MM.1S (cell line): ENCODE results near the gene PRSS27.

Experiments
- EZH2 ChIP-seq: fragments of 300-600 bp; sonication (generic); optimal IDR thresholded peaks from 2 replicates; pipeline ENCODE3; 2017; ENCODE audit warnings: low read depth, mild to moderate bottlenecking, antibody characterized with exemption, low read length, mixed read lengths
- EZH2phosphoT487 ChIP-seq: fragments of 300-600 bp; sonication (generic); IDR thresholded peaks from 2 replicates; pipeline ENCODE4 v1.6.1; 2018; ENCODE audit warnings: antibody characterized with exemption, low read length
- TF ChIP-seq, protein P1 (sequence below): fragments of 300-600 bp; sonication (generic); IDR thresholded peaks from 2 replicates; pipeline ENCODE4 v1.5.1; 2016; ENCODE audit warnings: antibody characterized with exemption, low read length, mixed read lengths

DNA sequence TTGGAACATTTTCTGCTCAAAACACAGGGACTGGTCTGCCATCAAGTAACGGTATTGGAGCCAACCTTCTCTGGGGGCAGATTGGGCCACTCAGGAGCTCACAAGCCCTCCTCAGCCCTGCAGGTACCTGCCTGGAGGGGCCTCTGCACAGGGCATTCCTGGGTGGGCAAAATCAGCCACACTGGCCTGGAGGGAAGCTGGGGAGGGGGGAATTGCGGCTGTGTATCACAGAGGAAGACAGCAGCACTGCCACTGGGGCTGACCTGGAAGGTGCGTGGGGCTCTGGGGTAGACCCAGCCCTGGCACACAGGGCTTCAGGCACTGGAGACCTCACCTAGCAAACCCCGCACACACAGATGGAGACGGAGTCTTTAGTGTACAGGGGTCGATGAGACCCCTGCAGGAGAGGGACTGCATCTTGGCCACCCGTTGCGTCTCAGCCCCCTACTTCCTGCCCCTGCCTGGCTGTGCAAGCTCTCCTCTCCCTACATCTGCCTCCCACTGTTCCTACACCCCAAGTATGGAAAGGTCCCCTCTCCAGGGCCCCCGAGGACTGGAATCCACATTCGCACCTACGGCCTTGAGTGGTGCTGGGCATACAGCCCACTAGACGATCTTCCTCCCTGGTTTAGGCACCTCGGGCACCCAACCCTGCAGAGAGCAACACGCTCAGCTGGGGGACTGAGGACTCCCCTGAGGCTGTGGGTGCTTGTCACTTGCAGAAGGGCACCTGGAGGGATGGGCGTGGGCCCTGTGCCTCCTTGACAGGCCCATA is 25.3 kb upstream of the PRSS27 start:
- TF ChIP-seq EZH2: no peak
- TF ChIP-seq, protein P1, sequence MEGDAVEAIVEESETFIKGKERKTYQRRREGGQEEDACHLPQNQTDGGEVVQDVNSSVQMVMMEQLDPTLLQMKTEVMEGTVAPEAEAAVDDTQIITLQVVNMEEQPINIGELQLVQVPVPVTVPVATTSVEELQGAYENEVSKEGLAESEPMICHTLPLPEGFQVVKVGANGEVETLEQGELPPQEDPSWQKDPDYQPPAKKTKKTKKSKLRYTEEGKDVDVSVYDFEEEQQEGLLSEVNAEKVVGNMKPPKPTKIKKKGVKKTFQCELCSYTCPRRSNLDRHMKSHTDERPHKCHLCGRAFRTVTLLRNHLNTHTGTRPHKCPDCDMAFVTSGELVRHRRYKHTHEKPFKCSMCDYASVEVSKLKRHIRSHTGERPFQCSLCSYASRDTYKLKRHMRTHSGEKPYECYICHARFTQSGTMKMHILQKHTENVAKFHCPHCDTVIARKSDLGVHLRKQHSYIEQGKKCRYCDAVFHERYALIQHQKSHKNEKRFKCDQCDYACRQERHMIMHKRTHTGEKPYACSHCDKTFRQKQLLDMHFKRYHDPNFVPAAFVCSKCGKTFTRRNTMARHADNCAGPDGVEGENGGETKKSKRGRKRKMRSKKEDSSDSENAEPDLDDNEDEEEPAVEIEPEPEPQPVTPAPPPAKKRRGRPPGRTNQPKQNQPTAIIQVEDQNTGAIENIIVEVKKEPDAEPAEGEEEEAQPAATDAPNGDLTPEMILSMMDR: no peak
- TF ChIP-seq EZH2phosphoT487: no peak
